Measurements from ENCODE around the gene MYO15A. TPM values are rescaled to one million over a fixed set of nuclear protein-coding genes. Genes with fewer than 3 reads are reported as not detected.

Gene MYO15A
- total RNA-seq, 1 experiment from 2014 or later: not detected

DNA sequence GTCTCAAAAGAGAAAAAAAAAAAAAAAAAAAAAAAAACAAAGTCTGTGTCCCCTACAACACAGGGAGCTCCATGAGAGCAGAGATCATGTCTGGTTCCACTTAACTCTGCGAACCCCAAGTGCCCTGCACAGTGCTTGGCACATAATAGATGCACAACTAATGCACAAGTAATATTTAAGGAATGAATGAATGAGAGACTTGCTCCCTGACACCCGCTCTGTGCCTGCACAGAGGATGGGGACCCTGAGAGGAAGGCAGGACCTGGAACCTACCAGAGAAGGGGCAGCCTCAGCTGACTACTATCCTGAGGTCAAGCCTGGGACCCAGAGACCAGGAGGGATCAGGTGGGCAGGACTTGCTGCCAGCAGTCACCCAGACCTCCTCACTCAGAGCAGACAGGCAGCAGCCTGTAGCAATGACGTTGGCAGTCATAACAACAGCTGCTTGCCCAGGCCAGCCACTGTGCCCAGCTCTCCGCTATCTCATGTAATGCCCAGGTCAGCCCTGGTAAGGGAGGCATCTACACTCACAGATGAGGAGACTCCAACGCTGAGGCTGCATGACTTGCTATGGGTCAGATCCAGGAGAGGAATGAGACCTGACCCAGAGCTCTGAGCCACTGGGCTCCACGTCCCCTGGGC is 2.9 kb downstream of the MYO15A start:
- no peaks in the 10 kb centered on the region for H3K9me3 ChIP-seq (replicated peaks)
- no peaks in the 10 kb centered on the region for H3K27me3 ChIP-seq (replicated peaks)
- no peaks in the 10 kb centered on the region for H3K4me1 ChIP-seq (replicated peaks)
- H3K27ac ChIP-seq: no peak overlapping the region
- no peak overlapping the region for H3K4me3 ChIP-seq
- DNase-seq (ENCODE audit: low read depth in 1 of 2, low spot score in 2 of 2): no peak
- H3K36me3 ChIP-seq: 0 out of 2 replicates have a peak, but pooled peaks cover 4% of the 10 kb centered on the region

DNA sequence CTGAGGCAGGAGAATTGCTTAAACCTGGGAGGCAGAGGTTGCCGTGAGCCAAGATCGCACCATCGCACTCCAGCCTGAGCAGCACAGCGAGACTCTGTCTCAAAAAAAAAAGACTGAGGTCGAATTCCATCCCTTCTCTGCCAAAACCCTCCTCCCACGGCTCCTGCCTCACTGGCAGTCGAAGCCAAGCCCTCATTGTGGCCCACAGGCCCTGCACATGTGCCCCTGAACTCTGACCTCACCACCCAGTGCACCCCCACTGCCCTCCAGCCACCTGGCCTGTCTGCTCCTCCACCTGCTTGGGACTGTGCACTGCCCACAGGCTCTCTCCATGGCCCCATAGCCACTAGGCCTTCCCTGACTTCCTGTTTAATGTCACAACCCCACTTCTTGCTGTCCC is 7.0 kb downstream of the MYO15A start:
- H3K9me3 ChIP-seq (replicated peaks): peaks cover 15% of the 10 kb centered on the region
- DNase-seq (ENCODE audit: low read depth in 1 of 2, low spot score in 2 of 2): no peak
- no peaks in the 10 kb centered on the region for H3K36me3 ChIP-seq
- H3K4me3 ChIP-seq: no peak overlapping the region
- H3K27ac ChIP-seq: no peak overlapping the region
- no peaks in the 10 kb centered on the region for H3K4me1 ChIP-seq (replicated peaks)
- H3K27me3 ChIP-seq (replicated peaks): no peaks in the 10 kb centered on the region

DNA sequence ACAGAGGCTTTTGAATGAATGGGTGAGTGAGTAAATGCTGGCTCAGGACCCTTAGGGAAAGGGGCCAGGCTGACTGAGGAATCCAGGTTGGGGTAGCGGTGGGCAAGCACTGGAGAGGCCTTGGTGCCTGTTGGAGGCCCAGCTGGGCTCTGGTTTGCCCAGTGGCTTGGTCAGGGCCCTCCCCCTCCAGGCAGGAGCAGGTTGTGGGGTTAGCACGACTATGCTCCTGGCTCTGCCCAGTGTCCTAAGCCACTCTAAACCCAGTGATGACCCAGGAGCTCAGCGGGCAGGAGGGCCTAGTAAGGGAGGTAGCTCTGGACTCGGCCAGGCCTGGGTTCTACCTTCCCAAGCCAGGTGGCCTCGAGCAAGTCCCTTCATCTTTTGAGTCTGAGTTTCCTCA is 7.5 kb downstream of the MYO15A start:
- Histone ChIP-seq H3K9me3 (replicated peaks) (peaks cover 15% of the 10 kb centered on the region), H3K27me3 (replicated peaks) (no peaks in the 10 kb centered on the region), H3K27ac (no peak overlapping the region), H3K36me3 (no peaks in the 10 kb centered on the region), H3K4me1 (replicated peaks) (no peaks in the 10 kb centered on the region), H3K4me3 (no peak overlapping the region)
- no peak for DNase-seq (ENCODE audit: low read depth in 1 of 2, low spot score in 2 of 2)

DNA sequence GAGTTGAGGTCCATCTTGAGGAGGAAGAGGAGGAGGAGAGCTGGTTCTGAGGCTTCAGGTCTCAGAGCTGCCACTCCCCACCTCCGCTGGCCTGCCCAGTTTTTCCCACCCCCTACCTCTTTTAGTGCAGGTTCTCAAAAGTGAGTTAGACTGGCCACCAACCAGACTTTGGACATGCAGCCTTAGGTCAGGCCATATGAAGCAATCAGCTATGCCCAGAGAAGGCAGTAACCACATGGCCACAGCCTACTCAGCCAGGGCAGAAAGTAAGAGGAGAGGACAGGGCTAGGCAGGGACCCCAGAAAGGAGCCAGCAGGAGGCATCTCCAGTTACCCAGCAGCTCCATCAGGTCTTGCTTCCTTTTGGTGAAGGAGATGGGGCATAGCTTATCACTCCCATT is 9.0 kb downstream of the MYO15A start:
- Histone ChIP-seq H3K27me3 (replicated peaks) (no peaks in the 10 kb centered on the region), H3K4me3 (no peak overlapping the region), H3K36me3 (no peaks in the 10 kb centered on the region), H3K9me3 (replicated peaks) (peaks cover 15% of the 10 kb centered on the region), H3K4me1 (replicated peaks) (no peaks in the 10 kb centered on the region), H3K27ac (no peak overlapping the region)
- DNase-seq (ENCODE audit: low read depth in 1 of 2, low spot score in 2 of 2): no peak

DNA sequence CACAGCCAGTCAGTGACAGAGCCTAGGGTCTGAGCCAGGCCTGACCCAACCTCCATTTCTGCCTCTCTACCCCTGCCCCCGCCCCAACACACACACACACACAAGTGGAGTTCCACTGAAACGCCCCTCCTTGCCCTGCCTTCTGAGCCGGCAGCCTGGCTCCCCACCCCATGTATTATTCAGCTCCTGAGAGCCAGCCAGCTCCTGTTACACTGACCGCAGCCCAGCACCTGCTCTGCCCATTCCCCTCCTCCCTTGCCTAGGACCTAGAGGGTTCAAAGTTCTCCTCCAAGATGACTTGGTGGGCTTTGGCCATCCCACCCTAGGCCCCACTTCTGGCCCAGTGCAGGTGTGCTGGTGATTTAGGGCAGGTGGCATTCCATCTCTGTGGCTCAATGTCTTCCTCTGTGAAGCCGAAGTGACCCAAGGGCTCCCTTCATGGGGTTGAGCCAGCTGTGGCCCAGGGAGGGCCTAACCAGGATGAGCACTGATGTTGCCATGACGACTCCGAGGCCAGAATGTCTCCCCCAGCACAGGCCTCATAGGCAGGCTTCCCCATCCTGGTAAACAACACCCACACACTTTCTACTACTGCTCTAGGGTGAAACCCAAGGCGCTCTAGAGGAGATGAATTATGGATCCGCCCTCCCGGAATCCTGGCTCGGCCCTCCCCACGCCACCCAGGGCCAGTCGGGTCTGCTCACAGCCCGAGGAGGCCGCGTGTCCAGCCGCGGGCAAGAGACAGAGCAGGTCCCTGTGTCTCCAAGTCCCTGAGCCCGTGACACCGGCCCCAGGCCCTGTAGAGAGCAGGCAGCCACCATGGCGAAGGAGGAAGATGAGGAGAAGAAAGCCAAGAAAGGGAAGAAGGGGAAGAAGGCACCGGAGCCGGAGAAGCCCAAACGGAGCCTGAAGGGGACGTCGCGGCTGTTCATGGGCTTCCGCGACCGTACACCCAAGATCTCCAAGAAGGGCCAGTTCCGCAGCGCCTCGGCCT is 9.7 kb downstream of the MYO15A start:
- Histone ChIP-seq H3K4me3 (no peak overlapping the region), H3K9me3 (replicated peaks) (peaks cover 15% of the 10 kb centered on the region), H3K27ac (no peak overlapping the region), H3K36me3 (no peaks in the 10 kb centered on the region), H3K27me3 (replicated peaks) (no peaks in the 10 kb centered on the region), H3K4me1 (replicated peaks) (no peaks in the 10 kb centered on the region)
- DNase-seq (ENCODE audit: low read depth in 1 of 2, low spot score in 2 of 2): no peak

DNA sequence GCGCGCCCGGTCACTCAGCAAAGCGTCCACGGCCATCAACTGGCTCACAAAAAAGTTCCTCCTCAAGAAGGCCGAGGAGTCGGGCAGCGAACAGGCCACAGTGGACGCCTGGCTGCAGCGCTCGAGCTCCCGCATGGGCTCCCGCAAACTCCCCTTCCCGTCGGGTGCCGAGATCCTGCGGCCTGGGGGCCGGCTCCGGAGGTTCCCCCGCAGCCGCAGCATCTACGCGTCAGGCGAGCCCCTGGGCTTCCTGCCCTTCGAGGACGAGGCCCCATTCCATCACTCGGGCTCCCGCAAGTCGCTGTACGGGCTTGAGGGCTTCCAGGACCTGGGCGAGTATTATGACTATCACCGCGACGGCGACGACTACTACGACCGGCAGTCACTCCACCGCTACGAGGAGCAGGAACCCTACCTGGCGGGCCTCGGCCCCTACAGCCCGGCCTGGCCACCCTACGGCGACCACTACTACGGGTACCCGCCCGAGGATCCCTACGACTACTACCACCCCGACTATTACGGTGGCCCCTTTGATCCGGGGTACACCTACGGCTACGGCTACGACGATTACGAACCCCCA is 10.7 kb downstream of the MYO15A start:
- H3K4me3 ChIP-seq: no peak overlapping the region
- no peaks in the 10 kb centered on the region for H3K27me3 ChIP-seq (replicated peaks)
- peaks cover 15% of the 10 kb centered on the region for H3K9me3 ChIP-seq (replicated peaks)
- no peak overlapping the region for H3K27ac ChIP-seq
- no peaks in the 10 kb centered on the region for H3K4me1 ChIP-seq (replicated peaks)
- DNase-seq (ENCODE audit: low read depth in 1 of 2, low spot score in 2 of 2): no peak
- no peaks in the 10 kb centered on the region for H3K36me3 ChIP-seq

DNA sequence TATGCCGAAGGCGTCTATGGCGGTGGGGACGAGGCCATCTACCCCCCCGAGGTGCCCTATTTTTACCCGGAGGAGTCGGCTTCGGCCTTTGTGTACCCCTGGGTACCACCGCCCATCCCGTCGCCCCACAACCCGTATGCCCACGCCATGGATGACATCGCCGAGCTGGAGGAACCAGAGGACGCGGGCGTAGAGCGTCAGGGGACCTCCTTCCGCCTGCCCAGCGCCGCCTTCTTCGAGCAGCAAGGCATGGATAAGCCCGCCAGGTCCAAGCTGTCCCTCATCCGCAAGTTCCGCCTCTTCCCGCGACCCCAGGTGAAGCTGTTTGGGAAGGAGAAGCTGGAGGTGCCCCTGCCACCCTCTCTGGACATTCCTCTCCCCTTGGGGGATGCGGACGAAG is 11.4 kb downstream of the MYO15A start:
- no peaks in the 10 kb centered on the region for H3K36me3 ChIP-seq
- no peaks in the 10 kb centered on the region for H3K27me3 ChIP-seq (replicated peaks)
- no peak overlapping the region for H3K4me3 ChIP-seq
- H3K27ac ChIP-seq: no peak overlapping the region
- H3K9me3 ChIP-seq (replicated peaks): peaks cover 15% of the 10 kb centered on the region
- DNase-seq (ENCODE audit: low read depth in 1 of 2, low spot score in 2 of 2): no peak
- H3K4me1 ChIP-seq (replicated peaks): no peaks in the 10 kb centered on the region

DNA sequence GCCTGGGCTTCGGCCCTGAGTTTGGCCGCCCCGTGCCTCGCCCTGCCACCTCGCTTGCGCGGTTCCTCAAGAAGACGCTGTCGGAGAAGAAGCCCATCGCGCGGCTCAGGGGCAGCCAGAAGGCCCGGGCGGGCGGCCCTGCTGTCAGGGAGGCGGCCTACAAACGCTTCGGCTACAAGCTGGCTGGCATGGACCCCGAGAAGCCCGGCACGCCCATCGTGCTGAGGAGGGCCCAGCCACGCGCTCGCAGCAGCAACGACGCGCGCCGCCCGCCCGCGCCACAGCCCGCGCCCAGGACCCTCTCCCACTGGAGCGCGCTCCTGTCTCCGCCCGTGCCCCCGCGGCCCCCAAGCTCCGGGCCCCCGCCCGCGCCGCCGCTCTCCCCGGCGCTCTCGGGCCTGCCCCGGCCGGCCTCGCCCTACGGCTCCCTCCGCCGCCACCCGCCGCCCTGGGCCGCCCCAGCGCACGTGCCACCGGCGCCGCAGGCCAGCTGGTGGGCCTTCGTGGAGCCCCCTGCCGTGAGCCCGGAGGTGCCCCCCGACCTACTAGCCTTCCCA is 12.0 kb downstream of the MYO15A start:
- Histone ChIP-seq H3K36me3 (no peaks in the 10 kb centered on the region), H3K9me3 (replicated peaks) (peaks cover 15% of the 10 kb centered on the region), H3K4me1 (replicated peaks) (no peaks in the 10 kb centered on the region), H3K4me3 (no peak overlapping the region), H3K27ac (no peak overlapping the region), H3K27me3 (replicated peaks) (no peaks in the 10 kb centered on the region)
- DNase-seq (ENCODE audit: low read depth in 1 of 2, low spot score in 2 of 2): no peak

DNA sequence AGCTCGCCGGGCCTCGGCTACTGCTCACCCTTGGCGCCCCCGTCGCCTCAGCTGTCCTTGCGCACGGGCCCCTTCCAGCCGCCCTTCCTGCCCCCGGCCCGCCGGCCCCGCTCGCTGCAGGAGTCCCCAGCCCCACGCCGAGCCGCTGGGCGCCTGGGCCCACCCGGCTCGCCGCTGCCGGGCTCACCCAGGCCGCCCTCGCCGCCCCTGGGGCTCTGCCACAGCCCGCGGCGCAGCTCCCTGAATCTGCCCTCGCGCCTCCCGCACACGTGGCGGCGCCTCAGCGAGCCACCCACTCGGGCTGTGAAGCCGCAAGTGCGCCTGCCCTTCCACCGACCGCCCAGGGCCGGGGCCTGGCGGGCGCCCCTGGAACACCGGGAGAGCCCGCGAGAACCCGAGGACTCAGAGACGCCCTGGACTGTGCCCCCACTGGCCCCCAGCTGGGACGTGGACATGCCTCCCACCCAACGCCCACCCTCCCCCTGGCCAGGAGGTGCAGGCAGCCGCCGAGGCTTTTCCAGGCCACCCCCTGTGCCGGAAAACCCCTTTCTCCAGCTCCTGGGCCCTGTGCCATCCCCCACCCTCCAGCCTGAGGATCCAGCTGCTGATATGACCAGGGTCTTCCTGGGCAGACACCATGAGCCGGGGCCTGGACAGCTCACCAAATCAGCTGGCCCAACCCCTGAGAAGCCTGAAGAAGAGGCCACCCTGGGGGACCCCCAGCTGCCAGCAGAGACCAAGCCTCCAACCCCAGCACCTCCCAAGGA is 12.8 kb downstream of the MYO15A start:
- H3K36me3 ChIP-seq: no peaks in the 10 kb centered on the region
- no peak for DNase-seq (ENCODE audit: low read depth in 1 of 2, low spot score in 2 of 2)
- no peaks in the 10 kb centered on the region for H3K27me3 ChIP-seq (replicated peaks)
- no peak overlapping the region for H3K27ac ChIP-seq
- H3K4me1 ChIP-seq (replicated peaks): no peaks in the 10 kb centered on the region
- H3K4me3 ChIP-seq: no peak overlapping the region
- peaks cover 15% of the 10 kb centered on the region for H3K9me3 ChIP-seq (replicated peaks)

DNA sequence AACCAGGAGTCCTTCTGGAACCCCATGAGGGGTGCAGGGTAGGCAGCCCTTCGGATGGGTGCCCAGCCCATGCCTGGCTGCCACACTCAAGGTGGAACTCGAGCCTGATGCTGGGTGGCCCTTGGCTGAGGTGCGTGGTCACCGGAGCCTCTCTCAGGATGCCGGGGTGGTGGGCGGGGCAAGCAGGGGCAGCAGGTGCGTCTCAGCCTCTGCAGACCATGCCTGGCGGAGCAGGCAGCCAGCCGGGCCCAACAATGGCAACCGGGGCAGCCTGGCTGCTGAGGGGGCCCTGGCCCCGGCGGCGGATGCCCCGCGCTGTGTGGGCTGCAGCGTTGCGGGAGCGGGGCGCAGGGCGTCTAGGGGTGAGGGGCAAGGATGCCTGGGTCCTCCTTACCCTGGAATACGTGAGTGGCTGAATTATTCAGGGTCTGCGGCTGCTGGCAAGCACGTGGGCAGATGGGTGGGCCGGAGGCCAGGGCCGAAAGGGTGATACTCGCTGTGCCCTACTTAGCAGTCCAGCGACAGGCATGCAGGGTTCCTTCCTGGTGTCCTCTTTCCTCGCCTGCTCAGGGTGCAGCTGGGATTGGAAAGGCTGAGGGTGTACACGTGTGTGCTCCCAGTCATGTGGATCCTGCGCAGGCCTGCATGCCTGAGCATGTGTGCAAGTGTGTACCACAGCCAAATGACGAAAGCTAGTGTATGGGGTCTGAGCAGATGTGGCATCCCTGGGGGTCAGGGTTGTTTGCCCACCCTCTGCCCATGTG is 14.6 kb downstream of the MYO15A start:
- Histone ChIP-seq H3K4me1 (replicated peaks) (no peaks in the 10 kb centered on the region), H3K27me3 (replicated peaks) (no peaks in the 10 kb centered on the region)

DNA sequence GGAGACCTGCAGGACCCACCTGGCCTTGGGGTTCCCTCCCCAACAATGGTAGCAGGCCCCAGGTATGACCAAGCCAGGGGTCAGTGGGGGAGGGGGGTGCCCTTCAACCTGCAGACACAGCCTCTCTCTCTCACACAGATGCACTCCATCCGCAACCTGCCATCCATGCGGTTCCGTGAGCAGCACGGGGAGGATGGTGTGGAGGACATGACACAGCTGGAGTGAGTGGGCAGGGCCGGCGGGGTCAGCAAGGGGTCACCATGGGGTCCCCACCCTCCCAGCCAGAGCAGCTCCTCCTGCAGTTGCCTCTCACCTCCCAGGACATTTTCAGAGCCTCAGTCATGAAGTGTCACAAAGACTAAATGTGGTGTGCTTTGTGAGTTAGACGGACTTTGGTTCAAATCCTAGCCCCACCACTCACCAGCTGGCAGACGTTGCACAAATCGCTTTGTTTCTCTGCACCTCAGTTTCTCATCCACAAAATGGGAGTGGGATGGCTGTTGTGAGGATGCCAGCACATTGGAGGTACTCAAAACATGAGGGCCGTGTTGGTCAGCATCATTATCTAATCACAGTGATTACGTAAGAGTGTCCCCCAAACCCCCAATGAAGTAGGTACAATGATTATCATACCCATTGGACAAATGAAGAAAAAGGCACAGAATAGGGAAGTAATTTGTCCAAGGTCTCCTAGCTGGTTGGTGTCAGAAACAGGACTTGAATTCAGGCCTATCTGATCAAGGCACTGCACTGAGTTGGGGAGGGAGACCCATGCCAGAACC is 16.0 kb downstream of the MYO15A start:
- DNase-seq (ENCODE audit: low read depth in 1 of 2, low spot score in 2 of 2): no peak
- Histone ChIP-seq H3K9me3 (replicated peaks) (peaks cover 9% of the 10 kb centered on the region), H3K4me3 (no peak overlapping the region), H3K27ac (no peak overlapping the region), H3K27me3 (replicated peaks) (no peaks in the 10 kb centered on the region), H3K36me3 (no peaks in the 10 kb centered on the region), H3K4me1 (replicated peaks) (no peaks in the 10 kb centered on the region)

More for the DNA sequence above, 14.6 kb downstream of the MYO15A start:
- no peak overlapping the region for H3K4me3 ChIP-seq
- no peak overlapping the region for H3K27ac ChIP-seq
- peaks cover 15% of the 10 kb centered on the region for H3K9me3 ChIP-seq (replicated peaks)
- no peak for DNase-seq (ENCODE audit: low read depth in 1 of 2, low spot score in 2 of 2)
- no peaks in the 10 kb centered on the region for H3K36me3 ChIP-seq

DNA sequence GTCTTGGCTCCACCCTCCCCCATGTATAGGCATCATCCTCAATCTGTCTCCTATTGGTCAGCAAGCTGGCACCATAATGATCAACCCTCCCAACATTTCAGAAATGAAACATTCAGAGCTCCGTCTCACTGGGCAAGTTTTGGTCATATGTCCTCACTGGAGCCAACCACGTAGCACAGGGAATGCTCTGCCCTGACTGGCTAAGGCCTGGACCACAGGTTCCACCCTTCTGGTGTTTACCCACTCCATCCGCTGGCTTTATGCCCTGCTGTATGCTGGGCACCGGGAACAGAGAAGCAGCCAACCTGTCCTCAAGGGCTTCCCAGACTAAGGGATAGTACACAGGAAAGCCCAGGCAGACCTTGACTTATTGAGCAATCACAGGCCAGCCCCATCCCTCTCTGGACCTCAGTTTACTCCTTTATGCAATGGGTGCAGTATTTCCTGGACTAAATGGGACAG is 20.5 kb downstream of the MYO15A start:
- no peak for DNase-seq (ENCODE audit: low read depth in 1 of 2, low spot score in 2 of 2)
- H3K27me3 ChIP-seq (replicated peaks): no peaks in the 10 kb centered on the region
- no peak overlapping the region for H3K4me3 ChIP-seq
- no peaks in the 10 kb centered on the region for H3K36me3 ChIP-seq
- H3K4me1 ChIP-seq (replicated peaks): no peaks in the 10 kb centered on the region
- H3K27ac ChIP-seq: no peak overlapping the region
- no peaks in the 10 kb centered on the region for H3K9me3 ChIP-seq (replicated peaks)
